C4-2B (cell line): ENCODE data around the gene DNAH12.

ENCODE experiments used
- CTCF ChIP-seq: fragments of 450-650 bp; conservative IDR thresholded peaks from 2 replicates; pipeline ENCODE4 v1.5.1; 2017; ENCODE audit warnings: mild to moderate bottlenecking
- ZFX ChIP-seq: fragments of 450-650 bp; IDR thresholded peaks from 2 replicates; pipeline ENCODE4 v1.6.1; 2017

DNA sequence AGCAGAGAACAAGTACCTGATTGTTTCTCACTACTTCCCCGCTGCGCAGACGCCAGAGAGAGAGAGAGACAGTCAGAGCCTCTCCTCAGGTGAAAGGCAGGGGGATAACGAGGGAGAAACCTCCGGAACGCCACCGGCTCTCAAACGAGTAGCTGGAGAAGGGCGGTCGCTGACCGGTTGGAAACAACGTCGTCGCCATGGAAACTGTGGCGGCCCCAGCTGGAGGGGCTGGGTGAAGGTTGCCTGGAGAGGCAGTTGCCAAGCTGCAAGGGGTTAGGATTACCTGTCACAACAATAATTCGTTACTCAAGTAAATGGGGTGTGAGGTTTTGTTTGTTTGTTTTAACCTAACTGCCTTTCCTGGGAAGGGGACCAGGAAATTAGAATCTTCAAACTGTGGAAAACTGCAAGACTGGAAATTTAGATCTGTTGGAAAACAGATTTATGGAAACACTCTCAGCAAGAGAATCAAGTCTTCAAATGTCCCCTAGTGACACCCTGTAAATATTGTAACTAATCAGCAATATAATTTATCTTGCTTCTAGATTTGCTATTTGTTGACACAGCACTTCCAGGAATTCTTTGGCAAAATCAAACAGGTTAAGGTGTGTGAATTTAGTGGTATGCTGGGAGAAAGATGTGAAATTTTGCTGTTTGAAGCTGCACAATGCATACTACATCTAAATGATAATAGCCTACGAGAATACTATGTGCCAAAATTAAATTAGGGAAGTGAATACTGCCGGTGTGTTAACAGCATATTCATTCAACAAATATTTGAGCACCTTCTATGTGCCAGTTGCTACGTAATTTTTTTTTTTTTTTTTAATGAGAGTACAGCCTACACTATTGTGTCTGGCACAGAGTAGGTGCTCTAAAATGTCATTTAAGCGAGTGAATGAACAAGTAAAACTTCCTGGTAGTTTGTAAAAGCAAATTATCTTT lies at the start of gene DNAH12:
- TF ChIP-seq CTCF (no peak), ZFX (no peak)
